Activated naive CD4-positive, alpha-beta T cell treated with anti-CD3 and anti-CD28 coated beads, Interleukin-2, amount 10 ng/mL, durations not matched to agents 7 days and 5 days (primary cell): ENCODE data around the gene LDLRAP1.

Experiments
- CTCF ChIA-PET: fragments of 350-600 bp; sonication (Branson Sonifier 250); formaldehyde crosslinking; loops from one replicate; lab custom pipeline; 2021; ENCODE audit warnings: antibody characterized with exemption; lab: Charles Lee
- DNase-seq: peaks from one replicate; pipeline ENCODE4 v3.0.0-alpha.2; 2020
- H3K27ac Mint-ChIP-seq: one replicate; pipeline ENCODE4 v1.8.0; 2021; ENCODE audit warnings: mild to moderate bottlenecking, moderate library complexity, mixed read lengths
- H3K27me3 Mint-ChIP-seq: one replicate; pipeline ENCODE4 v1.8.0; 2021; ENCODE audit warnings: mild to moderate bottlenecking, mixed read lengths
- H3K36me3 Mint-ChIP-seq: one replicate; pipeline ENCODE4 v1.8.0; 2021; ENCODE audit warnings: mixed read lengths
- H3K4me1 Mint-ChIP-seq: one replicate; pipeline ENCODE4 v1.8.0; 2021; ENCODE audit warnings: mixed read lengths
- H3K4me3 Mint-ChIP-seq: one replicate; pipeline ENCODE4 v1.8.0; 2021; ENCODE audit warnings: mild to moderate bottlenecking, moderate library complexity, mixed read lengths
- H3K9me3 Mint-ChIP-seq: one replicate; pipeline ENCODE4 v1.8.0; 2021; ENCODE audit warnings: mixed read lengths

Gene LDLRAP1

GRCh38 chr1:25556132-25556670 lies 12.8 kb downstream of the LDLRAP1 start:
- CTCF ChIA-PET = interaction anchor here (0.7 to 2.2 kb wide), 2 partner anchors 9 to 16 kb away, joined by 4 to 9 read pairs; no protein-coding TSS in a partner anchor
- peak overlapping the region; percentile 60 for H3K27ac Mint-ChIP-seq

GRCh38 chr1:25556791-25557476 lies 13.5 kb downstream of the LDLRAP1 start:
- Mint-ChIP-seq H3K9me3 (no peaks in the 10 kb centered on the region), H3K36me3 (peaks cover 75% of the 10 kb centered on the region), H3K27me3 (no peaks in the 10 kb centered on the region), H3K4me1 (peaks cover 93% of the 10 kb centered on the region), H3K4me3 (no peak overlapping the region), H3K27ac (peak overlapping the region; percentile 60)
- CTCF ChIA-PET = interaction anchor here (0.7 to 2.2 kb wide), 2 partner anchors 9 to 16 kb away, joined by 4 to 9 read pairs; no protein-coding TSS in a partner anchor
- DNase-seq = no peak

More at GRCh38 chr1:25556132-25556670, 12.8 kb downstream of the LDLRAP1 start:
- no peak for DNase-seq
- no peak overlapping the region for H3K4me3 Mint-ChIP-seq
- H3K27me3 Mint-ChIP-seq = no peaks in the 10 kb centered on the region
- no peaks in the 10 kb centered on the region for H3K9me3 Mint-ChIP-seq
- peaks cover 79% of the 10 kb centered on the region for H3K36me3 Mint-ChIP-seq
- H3K4me1 Mint-ChIP-seq = peaks cover 93% of the 10 kb centered on the region

- H3K27me3 Mint-ChIP-seq = no peaks in the 10 kb centered on the region
- CTCF ChIA-PET = interaction anchor here (2.2 kb wide), 1 partner anchor 8 kb away, joined by 9 read pairs; no protein-coding TSS in a partner anchor
- no peak for DNase-seq
- H3K27ac Mint-ChIP-seq = peak overlapping the region; percentile 24
- H3K36me3 Mint-ChIP-seq = peaks cover 73% of the 10 kb centered on the region
- peaks cover 93% of the 10 kb centered on the region for H3K4me1 Mint-ChIP-seq
- no peaks in the 10 kb centered on the region for H3K9me3 Mint-ChIP-seq
- no peak overlapping the region for H3K4me3 Mint-ChIP-seq
Observed at GRCh38 chr1:25557543-25557942, 14.1 kb downstream of the LDLRAP1 start.

GRCh38 chr1:25559031-25559430 lies 15.6 kb downstream of the LDLRAP1 start:
- CTCF ChIA-PET = interaction anchor here (0.7 to 1.8 kb wide), 2 partner anchors 14 to 38 kb away, joined by 3 to 4 read pairs; no protein-coding TSS in a partner anchor
- DNase-seq = no peak
- Mint-ChIP-seq H3K27ac (peak overlapping the region; percentile 94), H3K9me3 (no peaks in the 10 kb centered on the region), H3K27me3 (no peaks in the 10 kb centered on the region), H3K4me3 (no peak overlapping the region), H3K4me1 (peaks cover 97% of the 10 kb centered on the region), H3K36me3 (peaks cover 72% of the 10 kb centered on the region)

GRCh38 chr1:25560001-25560400 lies 16.6 kb downstream of the LDLRAP1 start:
- Mint-ChIP-seq H3K9me3 (no peaks in the 10 kb centered on the region), H3K36me3 (peaks cover 70% of the 10 kb centered on the region), H3K27me3 (no peaks in the 10 kb centered on the region), H3K27ac (peak overlapping the region; percentile 94), H3K4me1 (peaks cover 99% of the 10 kb centered on the region), H3K4me3 (no peak overlapping the region)
- CTCF ChIA-PET = interaction anchor here (0.7 to 1.8 kb wide), 2 partner anchors 15 to 39 kb away, joined by 3 to 4 read pairs; no protein-coding TSS in a partner anchor
- DNase-seq = peak; percentile 34

- no peak overlapping the region for H3K4me3 Mint-ChIP-seq
- CTCF ChIA-PET = interaction anchor here (1.6 to 1.8 kb wide), 2 partner anchors 12 to 40 kb away, joined by 4 to 6 read pairs; no protein-coding TSS in a partner anchor
- H3K9me3 Mint-ChIP-seq = no peaks in the 10 kb centered on the region
- no peaks in the 10 kb centered on the region for H3K27me3 Mint-ChIP-seq
- H3K27ac Mint-ChIP-seq = peak overlapping the region; percentile 94
- DNase-seq = no peak
- peaks cover 99% of the 10 kb centered on the region for H3K4me1 Mint-ChIP-seq
- H3K36me3 Mint-ChIP-seq = peaks cover 66% of the 10 kb centered on the region
Observed at GRCh38 chr1:25560788-25561187, 17.4 kb downstream of the LDLRAP1 start.

- Mint-ChIP-seq H3K9me3 (no peaks in the 10 kb centered on the region), H3K4me3 (peak overlapping the region; percentile 87), H3K36me3 (peaks cover 69% of the 10 kb centered on the region), H3K4me1 (peaks cover 99% of the 10 kb centered on the region), H3K27me3 (no peaks in the 10 kb centered on the region), H3K27ac (peak overlapping the region; percentile 94)
- DNase-seq = peak; percentile 52
- CTCF ChIA-PET = interaction anchor here (0.8 to 1.6 kb wide), 2 partner anchors 11 to 14 kb away, joined by 3 to 6 read pairs; no protein-coding TSS in a partner anchor
Observed at GRCh38 chr1:25561421-25562100, 18.2 kb downstream of the LDLRAP1 start.

- DNase-seq = peak; percentile 90
- no peaks in the 10 kb centered on the region for H3K9me3 Mint-ChIP-seq
- no peaks in the 10 kb centered on the region for H3K27me3 Mint-ChIP-seq
- peaks cover 67% of the 10 kb centered on the region for H3K36me3 Mint-ChIP-seq
- H3K27ac Mint-ChIP-seq = peak overlapping the region; percentile 94
- H3K4me3 Mint-ChIP-seq = peak overlapping the region; percentile 87
- peaks cover 98% of the 10 kb centered on the region for H3K4me1 Mint-ChIP-seq
- CTCF ChIA-PET = interaction anchor here (0.8 to 1.6 kb wide), 2 partner anchors 10 to 13 kb away, joined by 3 to 6 read pairs; no protein-coding TSS in a partner anchor
Observed at GRCh38 chr1:25562101-25562927, 18.9 kb downstream of the LDLRAP1 start.

- DNase-seq = no peak
- no peaks in the 10 kb centered on the region for H3K9me3 Mint-ChIP-seq
- CTCF ChIA-PET = no interaction called here
- H3K4me3 Mint-ChIP-seq = peak overlapping the region; percentile 87
- no peaks in the 10 kb centered on the region for H3K27me3 Mint-ChIP-seq
- H3K36me3 Mint-ChIP-seq = peaks cover 65% of the 10 kb centered on the region
- peak overlapping the region; percentile 94 for H3K27ac Mint-ChIP-seq
- peaks cover 97% of the 10 kb centered on the region for H3K4me1 Mint-ChIP-seq
Observed at GRCh38 chr1:25562928-25563283, 19.5 kb downstream of the LDLRAP1 start.

- Mint-ChIP-seq H3K36me3 (peaks cover 62% of the 10 kb centered on the region), H3K27ac (peak overlapping the region; percentile 94), H3K4me3 (peak overlapping the region; percentile 87), H3K9me3 (no peaks in the 10 kb centered on the region), H3K4me1 (peaks cover 96% of the 10 kb centered on the region), H3K27me3 (no peaks in the 10 kb centered on the region)
- DNase-seq = peak; percentile 44
- CTCF ChIA-PET = interaction anchor here (1.5 kb wide), 1 partner anchor 9 kb away, joined by 6 read pairs; no protein-coding TSS in a partner anchor
Observed at GRCh38 chr1:25563330-25564215, 20.2 kb downstream of the LDLRAP1 start.

- H3K27me3 Mint-ChIP-seq = no peaks in the 10 kb centered on the region
- DNase-seq = peak; percentile 68
- peaks cover 50% of the 10 kb centered on the region for H3K36me3 Mint-ChIP-seq
- peak overlapping the region; percentile 87 for H3K4me3 Mint-ChIP-seq
- no peaks in the 10 kb centered on the region for H3K9me3 Mint-ChIP-seq
- CTCF ChIA-PET = interaction anchor here (1.5 to 2.2 kb wide), 5 partner anchors 8 to 44 kb away, joined by 4 to 9 read pairs (median 6); no protein-coding TSS in a partner anchor
- peaks cover 90% of the 10 kb centered on the region for H3K4me1 Mint-ChIP-seq
- peak overlapping the region; percentile 91 for H3K27ac Mint-ChIP-seq
Observed at GRCh38 chr1:25564777-25565574, 21.6 kb downstream of the LDLRAP1 start.

- Mint-ChIP-seq H3K27ac (peak overlapping the region; percentile 91), H3K36me3 (peaks cover 47% of the 10 kb centered on the region), H3K9me3 (no peaks in the 10 kb centered on the region), H3K4me1 (peaks cover 85% of the 10 kb centered on the region), H3K4me3 (peak overlapping the region; percentile 87), H3K27me3 (no peaks in the 10 kb centered on the region)
- CTCF ChIA-PET = interaction anchor here (0.9 to 2.2 kb wide), 5 partner anchors 9 to 62 kb away, joined by 3 to 9 read pairs (median 5); no protein-coding TSS in a partner anchor
- no peak for DNase-seq
Observed at GRCh38 chr1:25565626-25566025, 22.2 kb downstream of the LDLRAP1 start.
